Activated naive CD4-positive, alpha-beta T cell treated with anti-CD3 and anti-CD28 coated beads for 36 hours (primary cell): Measurements from ENCODE around the gene MAP4K5. TPM values are rescaled to one million over a fixed set of nuclear protein-coding genes. Genes with fewer than 3 reads are reported as not detected.
"Not testable (repeated sequence)": the region's sequence is repeated elsewhere in the genome, so short reads cannot be mapped to it uniquely, and the experiment has no call there.

Experiments used
- CTCF ChIA-PET: fragments of 350-600 bp; sonication (Branson Sonifier 250); formaldehyde crosslinking; loops from one replicate; lab custom pipeline; 2021; ENCODE audit warnings: antibody characterized with exemption; lab: Charles Lee
- DNase-seq: peaks from one replicate; pipeline ENCODE4 v3.0.0-alpha.2; 2020
- H3K27ac Mint-ChIP-seq: one replicate; pipeline ENCODE4 v1.8.0; 2021; ENCODE audit warnings: mild to moderate bottlenecking, mixed read lengths
- H3K27me3 Mint-ChIP-seq: one replicate; pipeline ENCODE4 v1.8.0; 2021; ENCODE audit warnings: low read depth, mixed read lengths
- H3K36me3 Mint-ChIP-seq: one replicate; pipeline ENCODE4 v1.8.0; 2021; ENCODE audit warnings: low read depth, mixed read lengths
- H3K4me1 Mint-ChIP-seq: one replicate; pipeline ENCODE4 v1.8.0; 2021; ENCODE audit warnings: low read depth, mixed read lengths
- H3K4me3 Mint-ChIP-seq: one replicate; pipeline ENCODE4 v1.8.0; 2021; ENCODE audit warnings: mild to moderate bottlenecking, moderate library complexity, mixed read lengths
- H3K9me3 Mint-ChIP-seq: one replicate; pipeline ENCODE4 v1.8.0; 2021; ENCODE audit warnings: mixed read lengths
- intact Hi-C: fragments of 100-400 bp; cut with micrococcal nuclease; formaldehyde crosslinking; loops from one replicate; pipeline ENCODE4 v1.15.1; 2023
- total RNA-seq, 2 experiments: library from RNA; stranded (reverse); gene quantifications; one replicate each; pipeline ENCODE4 v1.2.3, GENCODE V29; 2021

Gene MAP4K5
- 10 to 100 TPM; 10.2 to 11.2 TPM for total RNA-seq

DNA sequence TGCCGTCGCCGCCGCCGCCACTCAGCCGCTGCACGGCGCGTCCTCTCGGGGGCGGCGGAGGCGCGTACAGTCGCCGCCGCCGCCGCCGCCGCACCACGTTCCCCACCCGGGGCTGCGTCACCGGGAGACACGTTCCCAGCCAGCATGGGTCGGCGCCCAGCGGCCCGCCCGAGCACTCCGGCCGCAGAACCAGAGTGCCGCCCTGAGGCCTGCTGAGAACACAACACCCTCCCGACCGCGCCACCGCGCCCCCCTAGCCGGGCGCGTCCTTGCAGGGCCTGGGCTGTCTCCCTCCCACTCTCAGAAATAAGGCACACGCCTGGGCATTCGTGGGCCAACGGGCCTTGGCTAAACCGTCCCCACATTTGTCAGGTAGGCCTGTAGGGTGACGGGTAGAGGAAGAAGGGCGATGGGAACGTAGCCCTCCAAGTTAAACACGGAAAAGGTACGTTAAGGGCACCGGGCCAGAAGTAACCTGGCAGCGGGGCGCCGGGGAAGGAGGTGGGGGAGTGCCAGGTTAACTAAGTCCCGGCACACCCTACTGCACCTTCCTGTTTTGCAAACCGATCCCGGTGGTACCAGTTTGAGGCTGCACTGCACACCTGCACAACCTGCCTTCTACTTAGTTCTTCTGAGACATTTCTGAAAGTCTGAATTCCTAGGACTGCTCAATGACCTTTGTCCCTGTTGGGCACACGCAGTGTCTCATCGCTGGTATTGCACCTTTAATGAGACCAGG lies at the start of gene MAP4K5:
Gene MAP4K5, minus strand, starts transcription at position 68 of the 739 bp plus-strand sequence. CDS start 520 bp downstream, outside the sequence.
- Mint-ChIP-seq H3K4me1 (peaks cover 45% of the 10 kb centered on the region), H3K9me3 (peaks cover 5% of the 10 kb centered on the region)
- CTCF ChIA-PET = interaction anchor here (0.8 to 2.3 kb wide), 9 partner anchors 9 to 220 kb away, joined by 3 to 14 read pairs (median 5); partner anchors contain the start of genes DMAC2L and L2HGDH

DNA sequence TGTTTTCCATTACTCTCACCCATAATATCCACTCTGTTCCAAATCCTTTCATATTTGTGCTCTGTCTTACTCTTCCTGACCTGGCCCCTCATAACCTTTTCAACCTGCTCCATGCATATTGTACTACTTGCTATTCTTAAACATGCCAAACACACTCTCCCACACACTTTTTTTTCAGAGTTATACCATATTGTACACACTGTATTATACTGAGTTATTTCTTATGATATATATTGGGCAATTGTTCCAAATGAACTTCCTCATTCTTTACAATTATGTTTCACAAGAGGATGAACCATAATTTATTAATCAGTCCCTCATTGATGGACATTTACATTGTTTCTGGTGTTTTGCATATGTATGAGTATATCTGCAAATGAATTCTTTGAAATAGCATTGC lies 46.1 kb upstream of the MAP4K5 start:
- CTCF ChIA-PET = no interaction called here
- no peak overlapping the region for H3K27ac Mint-ChIP-seq
- DNase-seq = no peak
- no peaks in the 10 kb centered on the region for H3K9me3 Mint-ChIP-seq
- no peak overlapping the region for H3K4me3 Mint-ChIP-seq
- no peaks in the 10 kb centered on the region for H3K27me3 Mint-ChIP-seq
- H3K4me1 Mint-ChIP-seq = no peaks in the 10 kb centered on the region
- intact Hi-C loops = no loop called here
- no peaks in the 10 kb centered on the region for H3K36me3 Mint-ChIP-seq

More for the DNA sequence above, at the start of gene MAP4K5:
- Mint-ChIP-seq H3K36me3 (peaks cover 3% of the 10 kb centered on the region), H3K27ac (peak within 1 kb of the TSS; percentile 72), H3K4me3 (peak within 1 kb of the TSS; percentile 85), H3K27me3 (no peaks in the 10 kb centered on the region)
- peak; percentile 89 for DNase-seq
- intact Hi-C loops = loop anchor here (1.0 to 5.0 kb wide), 8 partner anchors 135 to 898 kb away; partner anchors contain the start of genes NEMF, SAV1, SOS2 and VCPKMT

DNA sequence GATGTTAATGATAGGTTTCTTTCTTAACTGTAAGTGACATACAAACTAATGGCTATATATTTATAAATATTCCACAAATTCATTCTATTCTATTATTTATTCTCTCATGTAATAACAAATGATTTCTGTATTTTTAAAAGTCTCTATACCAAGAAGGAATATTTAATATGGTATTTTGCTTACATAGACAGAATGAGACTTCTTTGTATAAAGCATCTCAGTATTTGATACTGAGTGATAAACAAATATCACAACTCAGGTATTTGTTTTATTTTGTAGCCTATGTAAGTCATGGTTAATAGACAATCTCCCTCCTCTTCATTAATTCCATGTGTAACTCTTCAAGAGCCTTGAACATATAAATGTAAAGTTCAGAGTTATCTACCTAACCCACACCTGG lies 45.6 kb upstream of the MAP4K5 start:
- H3K36me3 Mint-ChIP-seq = no peaks in the 10 kb centered on the region
- CTCF ChIA-PET = no interaction called here
- no peaks in the 10 kb centered on the region for H3K4me1 Mint-ChIP-seq
- H3K27ac Mint-ChIP-seq = no peak overlapping the region
- no peak for DNase-seq
- intact Hi-C loops = no loop called here
- H3K27me3 Mint-ChIP-seq = no peaks in the 10 kb centered on the region
- H3K9me3 Mint-ChIP-seq = no peaks in the 10 kb centered on the region
- no peak overlapping the region for H3K4me3 Mint-ChIP-seq

DNA sequence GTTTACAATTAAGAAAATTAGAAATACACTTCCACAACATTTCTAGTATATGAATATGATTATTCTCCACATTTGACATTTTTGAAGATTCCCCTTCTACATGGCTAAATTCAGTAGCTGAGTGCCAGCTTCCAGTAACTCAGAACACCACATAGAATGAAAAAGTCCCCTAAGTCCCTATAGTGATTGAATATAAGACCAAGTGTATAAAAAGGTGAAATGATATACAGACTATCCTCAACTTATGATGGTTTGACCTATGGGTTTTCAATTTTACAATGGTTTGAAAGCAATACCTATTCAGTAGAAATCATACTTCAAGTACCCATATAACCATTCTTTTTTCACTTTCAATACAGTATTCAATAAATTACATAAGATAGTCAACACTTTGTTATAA lies 43.4 kb upstream of the MAP4K5 start:
- no peaks in the 10 kb centered on the region for H3K27me3 Mint-ChIP-seq
- intact Hi-C loops = no loop called here
- CTCF ChIA-PET = no interaction called here
- no peak overlapping the region for H3K4me3 Mint-ChIP-seq
- no peak for DNase-seq
- H3K27ac Mint-ChIP-seq = no peak overlapping the region
- H3K9me3 Mint-ChIP-seq = peaks cover 7% of the 10 kb centered on the region
- no peaks in the 10 kb centered on the region for H3K4me1 Mint-ChIP-seq
- H3K36me3 Mint-ChIP-seq = peaks cover 3% of the 10 kb centered on the region

DNA sequence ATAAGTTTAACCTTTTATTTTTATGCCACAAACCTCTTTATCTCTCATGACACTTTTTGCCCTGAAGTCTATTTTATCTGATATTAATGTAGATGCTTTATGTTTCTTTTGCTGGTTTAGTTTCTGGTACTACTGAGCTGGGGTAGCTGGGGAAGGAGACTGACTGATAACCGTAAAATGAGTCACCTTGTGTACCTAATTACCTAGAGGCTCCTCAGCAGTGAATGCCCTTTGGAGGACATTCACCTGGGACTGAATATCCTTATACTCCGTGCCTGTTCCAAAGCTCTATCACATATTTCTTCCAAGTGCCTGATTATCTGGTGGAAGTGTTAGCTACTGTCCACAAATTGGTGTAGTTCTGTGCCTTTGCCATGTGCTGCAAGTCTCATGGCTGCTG lies 41.5 kb upstream of the MAP4K5 start:
- intact Hi-C loops = no loop called here
- Mint-ChIP-seq H3K4me3 (no peak overlapping the region), H3K36me3 (peaks cover 5% of the 10 kb centered on the region), H3K4me1 (no peaks in the 10 kb centered on the region), H3K27ac (no peak overlapping the region), H3K9me3 (peaks cover 18% of the 10 kb centered on the region), H3K27me3 (no peaks in the 10 kb centered on the region)
- no peak for DNase-seq
- CTCF ChIA-PET = interaction anchor here (0.8 to 1.1 kb wide), 3 partner anchors 23 to 204 kb away, joined by 3 to 4 read pairs (median 3); no protein-coding TSS in a partner anchor

DNA sequence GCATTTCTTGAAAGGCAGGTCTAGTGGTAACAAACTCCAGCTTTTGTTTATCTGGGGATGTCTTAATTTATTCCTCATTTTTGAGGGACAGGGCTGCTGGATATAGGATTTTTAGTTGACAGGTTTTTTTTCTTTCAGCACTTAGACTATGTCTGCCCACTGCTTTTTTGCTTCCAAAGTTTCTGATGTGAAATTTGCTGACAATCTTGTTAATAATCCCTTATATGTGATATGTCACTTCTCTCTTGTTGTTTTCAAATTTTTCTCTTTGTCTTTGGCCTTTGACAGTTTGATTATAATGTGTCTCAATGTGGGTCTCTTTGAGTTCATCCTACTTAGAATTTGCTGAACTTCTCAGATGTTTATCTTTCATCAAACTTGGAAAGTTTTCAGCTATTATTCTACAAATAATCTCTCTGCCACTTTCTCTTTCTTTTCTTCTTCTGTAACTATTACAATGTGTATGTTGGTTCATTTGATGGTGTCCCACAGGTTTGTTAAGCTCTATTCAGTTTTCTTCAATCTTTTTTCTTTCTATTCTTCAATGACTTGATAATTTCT lies 37.4 kb upstream of the MAP4K5 start:
- intact Hi-C loops = no loop called here
- no peaks in the 10 kb centered on the region for H3K27me3 Mint-ChIP-seq
- peaks cover 20% of the 10 kb centered on the region for H3K9me3 Mint-ChIP-seq
- H3K4me1 Mint-ChIP-seq = no peaks in the 10 kb centered on the region
- H3K36me3 Mint-ChIP-seq = peaks cover 8% of the 10 kb centered on the region
- CTCF ChIA-PET = interaction anchor here (0.6 to 1.2 kb wide), 4 partner anchors 15 to 355 kb away, joined by 3 to 5 read pairs (median 4); no protein-coding TSS in a partner anchor
- H3K27ac Mint-ChIP-seq = no peak overlapping the region
- no peak overlapping the region for H3K4me3 Mint-ChIP-seq
- no peak for DNase-seq

DNA sequence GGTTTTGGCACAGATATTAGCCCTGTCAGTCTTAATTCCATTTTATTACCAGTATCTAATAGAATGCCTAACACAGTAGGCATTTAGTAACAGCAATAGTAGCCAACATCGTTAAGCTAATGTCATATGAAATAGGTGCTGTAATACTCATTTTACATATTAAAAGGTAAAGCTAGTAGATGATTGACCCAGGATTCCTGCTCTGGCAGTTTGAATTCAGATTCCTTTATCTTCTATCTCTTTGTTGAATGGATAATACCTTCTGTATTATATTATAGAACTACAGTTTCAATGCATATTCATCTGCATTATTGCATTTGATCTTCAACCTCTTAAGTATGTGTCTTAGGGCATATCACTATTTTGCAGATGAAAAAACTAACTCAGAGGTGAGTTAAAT lies 30.5 kb upstream of the MAP4K5 start:
- H3K36me3 Mint-ChIP-seq = no peaks in the 10 kb centered on the region
- no peaks in the 10 kb centered on the region for H3K9me3 Mint-ChIP-seq
- H3K4me3 Mint-ChIP-seq = no peak overlapping the region

DNA sequence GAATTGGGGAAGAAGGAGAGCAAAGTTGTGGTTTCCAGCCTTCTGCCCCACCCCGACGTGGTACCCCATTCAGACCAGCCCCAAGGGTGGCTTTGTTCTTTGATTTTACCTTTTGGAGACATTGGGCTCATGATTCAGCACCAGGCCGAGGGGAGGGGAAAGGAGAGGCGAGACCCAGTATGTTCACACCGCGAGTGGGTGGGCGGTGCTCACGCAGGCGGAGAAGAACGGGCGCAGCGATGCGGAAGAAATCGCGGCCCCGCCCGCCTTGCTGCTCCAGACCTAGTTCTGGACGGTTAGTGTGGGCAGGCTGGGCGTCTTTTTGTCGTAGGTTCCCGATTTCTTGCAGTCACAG lies 28.5 kb upstream of the MAP4K5 start:
- intact Hi-C loops = loop anchor here (1.0 kb wide), 1 partner anchor 180 kb away; no protein-coding TSS in a partner anchor
- DNase-seq = peak; percentile 53
- peak overlapping the region; percentile 75 for H3K4me3 Mint-ChIP-seq
- no peaks in the 10 kb centered on the region for H3K9me3 Mint-ChIP-seq
- peaks cover 32% of the 10 kb centered on the region for H3K27me3 Mint-ChIP-seq
- CTCF ChIA-PET = interaction anchor here (0.6 to 2.7 kb wide), 3 partner anchors 18 to 100 kb away, joined by 3 to 8 read pairs (median 3); no protein-coding TSS in a partner anchor
- H3K4me1 Mint-ChIP-seq = peaks cover 4% of the 10 kb centered on the region
- H3K27ac Mint-ChIP-seq = no peak overlapping the region
- H3K36me3 Mint-ChIP-seq = no peaks in the 10 kb centered on the region

More for the DNA sequence above, 30.5 kb upstream of the MAP4K5 start:
- Mint-ChIP-seq H3K27me3 (peaks cover 24% of the 10 kb centered on the region), H3K4me1 (peaks cover 4% of the 10 kb centered on the region), H3K27ac (no peak overlapping the region)
- no peak for DNase-seq
- CTCF ChIA-PET = interaction anchor here (0.7 kb wide), 1 partner anchor 21 kb away, joined by 3 read pairs; no protein-coding TSS in a partner anchor
- intact Hi-C loops = no loop called here

DNA sequence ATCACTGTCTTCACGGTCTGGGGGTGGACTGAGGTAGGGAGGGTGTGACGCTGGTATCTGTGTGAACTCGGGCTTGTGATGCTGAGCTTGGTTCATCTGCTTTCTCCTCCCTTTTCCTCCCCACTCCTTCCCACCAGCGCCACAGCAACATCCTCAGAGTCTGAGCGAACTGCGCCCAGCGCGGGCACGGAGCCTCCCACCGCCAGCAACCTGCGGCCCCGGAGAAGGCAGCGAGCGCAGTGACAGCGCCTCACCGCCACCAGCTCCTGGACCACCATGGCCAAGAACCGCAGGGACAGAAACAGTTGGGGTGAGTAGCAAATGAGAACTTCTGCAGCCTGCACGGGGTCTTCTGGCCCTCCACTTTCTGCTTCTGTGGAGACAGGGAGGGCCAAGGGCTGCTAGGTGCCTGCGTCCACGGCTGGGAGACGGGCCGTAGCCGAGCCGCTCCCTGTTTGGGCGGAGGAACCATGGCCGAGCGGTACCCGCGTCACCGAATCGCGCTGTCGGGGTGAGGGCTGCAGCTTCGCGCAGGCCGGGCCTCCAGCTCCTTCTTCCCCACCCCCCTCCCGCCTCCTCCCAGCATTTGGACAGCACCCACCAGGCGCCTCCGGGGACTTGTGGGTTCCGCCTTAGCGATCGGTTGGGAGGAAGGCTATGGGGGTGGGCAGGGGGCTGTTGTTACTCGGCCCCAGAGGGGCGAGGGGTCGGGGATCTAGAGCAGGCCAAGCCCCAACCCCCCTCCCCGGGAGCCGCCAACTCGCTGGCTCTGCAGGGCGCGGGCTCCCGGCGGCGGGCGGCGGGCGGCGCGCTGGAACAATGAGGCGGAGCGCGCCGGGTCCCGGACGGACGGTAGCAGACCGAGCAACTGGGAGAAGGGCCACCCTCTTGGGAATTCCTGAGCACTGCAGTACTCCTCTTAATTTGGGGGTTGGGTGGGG lies 27.9 kb upstream of the MAP4K5 start, which contains the start of gene ATL1:
Gene ATL1, plus strand, starts transcription at position 156 of the 941 bp plus-strand sequence. Its CDS starts 121 bp downstream, at position 277.
- CTCF ChIA-PET = interaction anchor here (0.6 to 2.7 kb wide), 6 partner anchors 9 to 542 kb away, joined by 3 to 8 read pairs (median 4); no protein-coding TSS in a partner anchor
- peak; percentile 61 for DNase-seq
- no peak within 1 kb of the TSS for H3K27ac Mint-ChIP-seq
- no peaks in the 10 kb centered on the region for H3K36me3 Mint-ChIP-seq
- H3K27me3 Mint-ChIP-seq = peaks cover 35% of the 10 kb centered on the region
- H3K9me3 Mint-ChIP-seq = no peaks in the 10 kb centered on the region
- H3K4me3 Mint-ChIP-seq = peak within 1 kb of the TSS; percentile 75
- intact Hi-C loops = loop anchor here (1.0 kb wide), 1 partner anchor 181 kb away; no protein-coding TSS in a partner anchor
- H3K4me1 Mint-ChIP-seq = peaks cover 4% of the 10 kb centered on the region

DNA sequence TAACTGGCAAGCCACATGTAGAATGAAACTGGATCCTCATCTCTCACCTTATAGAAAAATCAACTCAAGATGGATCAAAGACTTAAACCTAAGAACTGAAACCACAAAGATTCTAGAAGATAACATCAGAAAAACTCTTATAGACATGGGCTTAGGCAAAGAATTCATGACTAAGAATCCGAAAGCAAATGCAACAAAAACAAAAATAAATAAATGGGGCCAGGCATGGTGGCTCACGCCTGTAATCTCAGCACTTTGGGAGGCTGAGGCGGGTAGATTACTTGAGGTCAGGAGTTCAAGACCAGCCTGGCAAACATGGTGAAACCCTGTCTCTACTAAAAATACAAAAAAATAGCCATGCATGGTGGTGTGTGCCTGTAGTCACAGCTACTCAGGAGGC lies 20.4 kb upstream of the MAP4K5 start:
- DNase-seq, H3K36me3 Mint-ChIP-seq, H3K27ac Mint-ChIP-seq, CTCF ChIA-PET, H3K4me1 Mint-ChIP-seq, intact Hi-C loops, H3K4me3 Mint-ChIP-seq: not testable (repeated sequence)
- Mint-ChIP-seq H3K9me3 (peaks cover 27% of the 10 kb centered on the region), H3K27me3 (peaks cover 36% of the 10 kb centered on the region)

DNA sequence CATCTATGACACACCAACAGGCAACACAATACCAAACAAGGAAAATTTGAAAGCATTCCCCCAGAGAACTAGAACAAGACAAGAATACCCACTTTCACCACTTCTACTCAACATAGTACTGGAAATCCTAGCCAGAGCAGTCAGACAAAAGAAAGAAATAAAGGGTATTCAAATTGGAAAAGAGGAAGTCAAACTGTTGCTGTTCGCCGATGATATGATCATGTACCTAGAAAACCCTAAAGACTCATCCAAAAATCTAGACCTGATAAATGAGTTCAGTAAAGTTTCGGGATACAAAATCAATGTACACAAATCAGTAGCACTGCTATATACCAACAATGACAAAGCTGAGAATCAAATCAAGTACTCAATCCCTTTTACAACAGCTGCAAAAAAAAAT lies 19.5 kb upstream of the MAP4K5 start:
- Mint-ChIP-seq H3K36me3 (no peaks in the 10 kb centered on the region), H3K4me1 (no peaks in the 10 kb centered on the region), H3K9me3 (peaks cover 27% of the 10 kb centered on the region), H3K27ac (no peak overlapping the region), H3K4me3 (no peak overlapping the region), H3K27me3 (peaks cover 29% of the 10 kb centered on the region)
- no peak for DNase-seq
- intact Hi-C loops = no loop called here
- CTCF ChIA-PET = interaction anchor here (0.6 to 1.0 kb wide), 3 partner anchors 8 to 101 kb away, joined by 3 to 4 read pairs (median 3); partner anchors contain the start of gene ATL1
